MM.1S (cell line): ENCODE results near the gene RCBTB2.

ENCODE experiments used
- DNase-seq: peaks from one replicate; pipeline ENCODE4 v3.0.0-alpha.2; 2015
- H2AFZ ChIP-seq: fragments of 300-600 bp; sonication (generic); 2 replicates; pipeline ENCODE4 v1.6.0; 2016; ENCODE audit warnings: antibody characterized with exemption, low read length
- H3F3A ChIP-seq: fragments of 300-600 bp; sonication (generic); 2 replicates; pipeline ENCODE4 v1.6.1; 2016; ENCODE audit warnings: mild to moderate bottlenecking, antibody characterized with exemption, low read length, moderate library complexity, mixed read lengths; ENCODE audit not compliant: insufficient read depth
- H3K27ac ChIP-seq: fragments of 300-600 bp; sonication (generic); 2 replicates; pipeline ENCODE4 v1.5.1; 2016; ENCODE audit warnings: mild to moderate bottlenecking, low read length
- H3K27me3 ChIP-seq: fragments of 300-600 bp; sonication (generic); replicated peaks from 2 replicates; pipeline ENCODE4 v1.6.0; 2016; ENCODE audit warnings: low read length; ENCODE audit not compliant: insufficient read depth
- H3K36me3 ChIP-seq: fragments of 300-600 bp; sonication (generic); replicated peaks from 2 replicates; pipeline ENCODE4 v1.6.1; 2016; ENCODE audit warnings: mild to moderate bottlenecking, low read length, mixed read lengths; ENCODE audit not compliant: insufficient read depth
- H3K4me1 ChIP-seq: fragments of 300-600 bp; sonication (generic); 2 replicates; pipeline ENCODE4 v1.6.1; 2016; ENCODE audit warnings: low read length, mixed read lengths
- H3K4me2 ChIP-seq: fragments of 300-600 bp; sonication (generic); 2 replicates; pipeline ENCODE4 v1.6.0; 2016; ENCODE audit warnings: low read depth, low read length
- H3K4me3 ChIP-seq: fragments of 300-600 bp; sonication (generic); 2 replicates; pipeline ENCODE4 v1.5.1; 2016; ENCODE audit warnings: low read length, mixed read lengths
- H3K79me2 ChIP-seq: fragments of 300-600 bp; sonication (generic); 2 replicates; pipeline ENCODE4 v1.6.1; 2016; ENCODE audit warnings: mixed run types, low read length, mixed read lengths
- H3K9ac ChIP-seq: fragments of 300-600 bp; sonication (generic); 2 replicates; pipeline ENCODE4 v1.6.1; 2016; ENCODE audit warnings: low read length, mixed read lengths
- H3K9me2 ChIP-seq: fragments of 300-600 bp; sonication (generic); replicated peaks from 2 replicates; pipeline ENCODE4 v1.6.1; 2016; ENCODE audit warnings: mild to moderate bottlenecking, low read length, mixed read lengths; ENCODE audit not compliant: insufficient read depth
- H3K9me3 ChIP-seq: fragments of 300-600 bp; sonication (generic); replicated peaks from 2 replicates; pipeline ENCODE4 v1.6.1; 2016; ENCODE audit warnings: mild to moderate bottlenecking, low read length, mixed read lengths; ENCODE audit not compliant: insufficient read depth
- H4K20me1 ChIP-seq: fragments of 300-600 bp; sonication (generic); 2 replicates; pipeline ENCODE4 v1.6.1; 2016; ENCODE audit warnings: mild to moderate bottlenecking, low read length, moderate library complexity, mixed read lengths; ENCODE audit not compliant: insufficient read depth
- EZH2 ChIP-seq: fragments of 300-600 bp; sonication (generic); optimal IDR thresholded peaks from 2 replicates; pipeline ENCODE3; 2017; ENCODE audit warnings: low read depth, mild to moderate bottlenecking, antibody characterized with exemption, low read length, mixed read lengths
- EZH2phosphoT487 ChIP-seq: fragments of 300-600 bp; sonication (generic); IDR thresholded peaks from 2 replicates; pipeline ENCODE4 v1.6.1; 2018; ENCODE audit warnings: antibody characterized with exemption, low read length
- TF ChIP-seq, protein P1 (sequence below): fragments of 300-600 bp; sonication (generic); IDR thresholded peaks from 2 replicates; pipeline ENCODE4 v1.5.1; 2016; ENCODE audit warnings: antibody characterized with exemption, low read length, mixed read lengths

RCBTB2 gene

DNA sequence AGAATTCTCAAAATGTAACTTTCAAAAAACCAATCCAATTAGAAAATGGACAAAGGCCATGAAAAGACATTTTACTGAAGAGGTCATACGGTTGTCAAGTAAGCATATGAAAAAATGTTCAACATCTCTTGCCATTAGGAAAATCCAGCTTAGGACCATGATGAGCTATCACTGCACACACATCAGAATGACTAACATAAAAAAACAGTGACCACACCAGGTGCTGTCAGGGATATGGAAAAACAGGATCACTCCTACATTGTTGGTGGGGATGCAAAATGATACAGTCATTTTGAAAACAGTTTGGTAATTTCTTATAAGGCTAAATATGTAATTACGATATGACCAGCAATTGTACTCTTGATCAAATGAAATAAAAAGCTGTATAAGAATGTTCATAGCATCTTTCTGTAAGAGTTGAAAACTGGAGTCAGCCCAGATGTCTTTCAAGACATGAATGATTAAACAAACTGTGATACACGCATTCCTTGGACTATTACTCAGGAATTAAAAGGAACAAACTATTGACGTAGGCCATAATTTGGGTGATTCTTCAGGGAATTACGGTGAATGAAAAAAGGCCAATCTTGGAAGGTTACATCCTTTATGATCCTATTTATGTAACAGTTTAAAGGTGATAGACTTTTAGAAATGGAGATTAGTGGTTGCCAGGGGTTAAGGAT is 26.9 kb upstream of the RCBTB2 start:
- no peaks in the 10 kb centered on the region for H3K9me2 ChIP-seq
- no peaks in the 10 kb centered on the region for H4K20me1 ChIP-seq
- H3K36me3 ChIP-seq = no peaks in the 10 kb centered on the region
- H3K27ac ChIP-seq = no peak overlapping the region
- TF ChIP-seq EZH2phosphoT487 (no peak), EZH2 (no peak)
- TF ChIP-seq, protein P1, sequence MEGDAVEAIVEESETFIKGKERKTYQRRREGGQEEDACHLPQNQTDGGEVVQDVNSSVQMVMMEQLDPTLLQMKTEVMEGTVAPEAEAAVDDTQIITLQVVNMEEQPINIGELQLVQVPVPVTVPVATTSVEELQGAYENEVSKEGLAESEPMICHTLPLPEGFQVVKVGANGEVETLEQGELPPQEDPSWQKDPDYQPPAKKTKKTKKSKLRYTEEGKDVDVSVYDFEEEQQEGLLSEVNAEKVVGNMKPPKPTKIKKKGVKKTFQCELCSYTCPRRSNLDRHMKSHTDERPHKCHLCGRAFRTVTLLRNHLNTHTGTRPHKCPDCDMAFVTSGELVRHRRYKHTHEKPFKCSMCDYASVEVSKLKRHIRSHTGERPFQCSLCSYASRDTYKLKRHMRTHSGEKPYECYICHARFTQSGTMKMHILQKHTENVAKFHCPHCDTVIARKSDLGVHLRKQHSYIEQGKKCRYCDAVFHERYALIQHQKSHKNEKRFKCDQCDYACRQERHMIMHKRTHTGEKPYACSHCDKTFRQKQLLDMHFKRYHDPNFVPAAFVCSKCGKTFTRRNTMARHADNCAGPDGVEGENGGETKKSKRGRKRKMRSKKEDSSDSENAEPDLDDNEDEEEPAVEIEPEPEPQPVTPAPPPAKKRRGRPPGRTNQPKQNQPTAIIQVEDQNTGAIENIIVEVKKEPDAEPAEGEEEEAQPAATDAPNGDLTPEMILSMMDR = no peak
- no peak overlapping the region for H3K9ac ChIP-seq
- DNase-seq = no peak
- H3K4me3 ChIP-seq = no peak overlapping the region
- H3K27me3 ChIP-seq = peaks cover 66% of the 10 kb centered on the region
- peaks cover 16% of the 10 kb centered on the region for H3K4me1 ChIP-seq
- no peaks in the 10 kb centered on the region for H3K79me2 ChIP-seq
- H3K4me2 ChIP-seq = no peak overlapping the region
- no peak overlapping the region for H2AFZ ChIP-seq
- no peaks in the 10 kb centered on the region for H3K9me3 ChIP-seq
- H3F3A ChIP-seq = peaks cover 12% of the 10 kb centered on the region

DNA sequence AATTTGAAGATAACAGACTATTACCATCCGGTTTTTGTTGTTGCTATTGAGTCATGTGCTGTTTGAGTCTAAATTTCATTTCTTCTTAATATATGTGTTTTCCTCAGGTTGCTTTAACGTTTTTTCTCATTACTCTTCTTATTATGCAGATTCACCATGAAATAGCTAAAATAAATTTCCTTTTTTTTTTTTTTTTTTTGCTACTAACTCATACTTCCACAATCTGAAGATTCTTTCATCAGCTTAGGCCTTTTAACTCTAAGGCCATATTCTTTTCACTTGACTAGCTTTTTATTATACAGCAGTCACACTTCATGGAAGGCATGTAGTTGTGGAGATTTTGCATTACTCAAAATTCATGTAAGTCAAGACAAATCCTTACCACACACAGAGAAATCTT is 23.9 kb upstream of the RCBTB2 start:
- TF ChIP-seq EZH2 = no peak
- TF ChIP-seq, protein P1 = no peak

DNA sequence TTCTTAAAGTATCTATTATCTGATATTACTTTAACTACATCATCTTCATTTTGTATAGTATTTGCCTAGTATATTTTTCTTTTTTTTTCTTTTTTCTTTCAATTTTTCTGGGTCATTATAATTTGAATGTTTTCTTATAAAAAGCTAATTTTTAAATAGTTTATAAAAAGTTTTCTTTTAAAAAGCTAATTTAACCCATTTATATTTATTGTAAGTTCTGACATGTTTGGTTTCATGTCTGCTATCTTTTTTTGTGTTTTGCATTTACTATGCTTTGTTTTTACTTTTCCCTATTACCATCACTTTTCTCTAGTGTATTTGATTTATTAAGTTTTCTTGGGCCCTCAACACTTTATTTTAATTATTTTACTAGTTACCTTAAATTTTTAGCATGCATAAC is 22.6 kb upstream of the RCBTB2 start:
- Histone ChIP-seq H3K79me2 (no peaks in the 10 kb centered on the region), H3K27ac (no peak overlapping the region), H4K20me1 (no peaks in the 10 kb centered on the region), H3K9ac (no peak overlapping the region), H3K4me2 (no peak overlapping the region), H3K9me3 (no peaks in the 10 kb centered on the region), H3F3A (no peaks in the 10 kb centered on the region), H3K4me1 (no peaks in the 10 kb centered on the region), H2AFZ (no peak overlapping the region), H3K36me3 (no peaks in the 10 kb centered on the region), H3K9me2 (no peaks in the 10 kb centered on the region), H3K27me3 (peaks cover 49% of the 10 kb centered on the region), H3K4me3 (no peak overlapping the region)
- no peak for DNase-seq
- TF ChIP-seq, protein P1 = no peak
- TF ChIP-seq EZH2phosphoT487 = no peak
- TF ChIP-seq EZH2 = no peak

More for the DNA sequence above, 23.9 kb upstream of the RCBTB2 start:
- no peak overlapping the region for H3K4me2 ChIP-seq
- peaks cover 2% of the 10 kb centered on the region for H3K4me1 ChIP-seq
- H3K9ac ChIP-seq = no peak overlapping the region
- no peak overlapping the region for H3K4me3 ChIP-seq
- H3K36me3 ChIP-seq = no peaks in the 10 kb centered on the region
- no peaks in the 10 kb centered on the region for H4K20me1 ChIP-seq
- no peak for DNase-seq
- no peaks in the 10 kb centered on the region for H3K9me2 ChIP-seq
- no peaks in the 10 kb centered on the region for H3K9me3 ChIP-seq
- H2AFZ ChIP-seq = no peak overlapping the region
- H3K27ac ChIP-seq = no peak overlapping the region
- peaks cover 53% of the 10 kb centered on the region for H3K27me3 ChIP-seq
- no peaks in the 10 kb centered on the region for H3K79me2 ChIP-seq
- peaks cover 3% of the 10 kb centered on the region; the same call in 1 of the 2 replicates for H3F3A ChIP-seq
